HUES48 (cell line): ENCODE results near the gene VSTM5.

Source experiments
- H3K27ac ChIP-seq: one replicate; pipeline ENCODE4 v1.7.0; 2013; ENCODE audit warnings: low read depth, low read length, inconsistent platforms
- H3K27me3 ChIP-seq: 2 replicates; pipeline ENCODE4 v1.6.1; 2013; ENCODE audit warnings: mild to moderate bottlenecking, low read length; ENCODE audit not compliant: control insufficient read depth, insufficient read depth
- H3K36me3 ChIP-seq: 2 replicates; pipeline ENCODE4 v1.6.1; 2013; ENCODE audit warnings: low read length; ENCODE audit not compliant: control insufficient read depth, insufficient read depth
- H3K4me1 ChIP-seq: 2 replicates; pipeline ENCODE4 v1.6.1; 2013; ENCODE audit warnings: mild to moderate bottlenecking, low read length; ENCODE audit not compliant: control insufficient read depth, insufficient read depth
- H3K4me3 ChIP-seq: 2 replicates; pipeline ENCODE4 v1.5.1; 2013; ENCODE audit warnings: mild to moderate bottlenecking, low read depth, low read length
- H3K9ac ChIP-seq: 2 replicates; pipeline ENCODE4 v1.6.1; 2013; ENCODE audit warnings: mild to moderate bottlenecking, low read depth, low read length, moderate library complexity
- H3K9me3 ChIP-seq: 2 replicates; pipeline ENCODE4 v1.6.1; 2013; ENCODE audit warnings: low read length; ENCODE audit not compliant: control insufficient read depth, insufficient read depth

Gene VSTM5

DNA sequence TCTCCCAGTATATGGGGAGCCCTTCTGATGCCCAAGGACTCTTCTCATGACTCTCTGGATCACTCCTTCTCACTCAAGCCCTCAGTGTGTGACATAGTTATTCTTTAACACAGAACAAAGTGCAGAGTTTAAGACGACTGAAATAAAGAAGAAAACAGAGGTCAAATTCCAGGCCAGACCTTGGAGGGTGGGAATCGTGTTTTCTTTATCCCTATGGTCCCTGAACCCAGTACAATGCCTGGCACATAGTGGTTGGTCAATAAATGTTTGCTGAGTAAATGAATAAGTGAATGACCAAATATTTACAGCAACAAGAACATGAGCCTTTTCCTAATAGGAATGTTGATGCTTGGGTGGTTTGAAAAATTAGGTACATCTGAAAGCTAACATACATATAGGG, 28.8 kb downstream of the VSTM5 start:
- no peaks in the 10 kb centered on the region for H3K36me3 ChIP-seq
- no peaks in the 10 kb centered on the region for H3K9me3 ChIP-seq
- no peaks in the 10 kb centered on the region for H3K27me3 ChIP-seq
- no peak overlapping the region for H3K4me3 ChIP-seq
- H3K9ac ChIP-seq, result no peak overlapping the region
- no peak overlapping the region for H3K27ac ChIP-seq
- H3K4me1 ChIP-seq, result peaks cover 17% of the 10 kb centered on the region

DNA sequence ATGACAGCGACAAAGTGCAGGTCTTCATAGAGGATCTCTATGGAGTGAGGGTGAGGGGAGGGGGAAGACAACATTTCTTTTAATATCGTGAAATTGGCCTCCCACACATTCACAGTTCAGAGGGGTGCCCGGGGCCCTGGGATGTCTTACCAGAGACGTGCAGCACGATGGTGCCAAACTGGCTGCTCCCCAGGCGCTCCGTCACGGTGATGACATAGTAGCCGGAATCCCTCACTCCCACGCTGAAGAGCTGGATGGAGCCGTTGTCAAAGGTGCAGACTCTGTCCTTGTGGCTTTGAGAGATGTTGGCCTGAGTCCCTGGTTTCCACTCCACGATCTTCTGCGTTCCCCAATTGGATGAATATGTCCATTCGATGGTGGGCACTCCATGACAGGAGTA, 29.6 kb downstream of the VSTM5 start:
- Histone ChIP-seq H3K4me1 (peaks cover 17% of the 10 kb centered on the region), H3K27me3 (no peaks in the 10 kb centered on the region), H3K9me3 (no peaks in the 10 kb centered on the region), H3K4me3 (no peak overlapping the region), H3K27ac (no peak overlapping the region), H3K36me3 (0 out of 2 replicates have a peak, but pooled peaks cover under 1% of the 10 kb centered on the region), H3K9ac (no peak overlapping the region)

DNA sequence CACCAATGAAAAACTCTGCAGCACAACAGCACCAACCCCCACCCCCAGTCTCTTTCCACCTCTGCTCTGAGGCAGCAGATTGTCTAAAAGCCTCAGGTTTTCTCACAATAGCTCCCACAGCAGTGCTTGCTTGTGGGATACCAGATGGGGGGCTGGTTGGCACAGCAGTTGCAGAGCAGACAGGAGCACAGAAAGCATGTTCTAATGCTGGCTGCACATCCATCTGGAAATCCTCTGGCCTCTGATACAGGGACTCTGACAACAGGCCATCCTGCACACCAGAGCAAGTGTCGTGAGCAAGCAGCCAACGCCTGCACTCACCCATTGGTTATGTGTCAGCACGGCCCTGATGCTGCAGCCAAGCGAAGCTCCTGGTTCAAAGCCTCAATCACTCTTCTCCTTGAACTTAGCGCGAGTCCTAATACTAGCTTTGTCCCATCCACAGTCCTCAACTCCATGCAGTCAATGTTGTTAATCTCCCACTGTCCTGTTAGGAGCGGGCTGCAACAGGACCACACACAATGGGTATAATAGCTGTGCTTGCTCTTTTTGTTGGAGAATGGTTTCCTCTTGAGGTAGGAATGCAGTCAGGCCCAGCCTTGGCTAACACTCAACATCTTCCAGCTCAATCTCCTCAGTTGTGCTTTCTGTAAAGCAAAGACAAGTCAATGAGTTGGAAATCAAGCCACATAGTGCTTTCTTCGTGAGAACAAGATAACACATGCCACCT, 30.3 kb downstream of the VSTM5 start:
- Histone ChIP-seq H3K9me3 (no peaks in the 10 kb centered on the region), H3K4me1 (peaks cover 17% of the 10 kb centered on the region), H3K27ac (peak overlapping the region; percentile 31), H3K27me3 (no peaks in the 10 kb centered on the region), H3K9ac (no peak overlapping the region), H3K36me3 (peaks cover 7% of the 10 kb centered on the region; the same call in 1 of the 2 replicates), H3K4me3 (no peak overlapping the region)

DNA sequence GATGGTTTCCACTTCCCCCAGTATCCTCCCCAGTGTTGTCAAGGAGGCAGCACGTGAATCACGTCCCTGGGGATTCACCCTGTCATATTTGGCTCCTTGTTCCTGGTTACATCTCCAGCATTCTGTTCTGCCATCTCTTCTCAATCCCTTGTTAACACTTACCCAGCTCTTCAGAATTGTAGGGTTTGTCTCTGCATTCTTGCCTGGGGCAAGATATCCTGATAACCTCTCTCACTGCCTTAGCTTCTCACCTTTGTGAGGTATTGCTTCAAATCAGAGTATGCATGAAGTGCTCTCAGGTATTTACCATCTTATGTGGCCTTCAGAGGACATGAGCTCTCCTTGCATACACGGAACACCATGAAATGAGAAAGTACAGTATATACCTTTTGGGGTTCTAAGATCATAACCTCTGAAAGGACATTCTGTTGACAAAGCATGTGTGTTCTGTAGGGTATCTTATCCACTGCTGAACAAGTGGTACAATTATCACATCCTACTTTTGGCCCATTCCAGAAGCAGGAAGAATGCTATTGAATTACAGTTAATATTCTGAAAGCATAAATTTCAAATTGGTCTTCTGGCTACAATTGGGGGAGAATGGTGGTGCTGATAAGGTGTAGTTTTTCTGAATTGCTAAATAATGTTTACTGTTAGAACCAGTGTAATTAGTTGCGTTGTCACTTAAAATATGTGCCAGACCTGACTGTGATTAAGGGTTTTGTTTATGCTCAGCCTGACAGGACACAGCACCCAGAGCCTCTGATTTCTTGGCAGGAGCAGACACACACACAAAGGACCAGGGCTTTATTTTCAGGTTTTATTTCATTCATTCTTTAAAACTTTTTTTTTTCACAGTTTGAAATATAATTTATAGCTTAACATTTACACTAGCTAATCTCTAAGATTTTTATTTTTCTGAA, 32.7 kb downstream of the VSTM5 start:
- no peaks in the 10 kb centered on the region for H3K9me3 ChIP-seq
- no peak overlapping the region for H3K9ac ChIP-seq
- H3K36me3 ChIP-seq, result peaks cover 31% of the 10 kb centered on the region
- H3K4me3 ChIP-seq, result no peak overlapping the region
- H3K27ac ChIP-seq, result peak overlapping the region; percentile 32
- no peaks in the 10 kb centered on the region for H3K27me3 ChIP-seq
- peaks cover 17% of the 10 kb centered on the region for H3K4me1 ChIP-seq

- peaks cover 12% of the 10 kb centered on the region for H3K4me1 ChIP-seq
- H3K36me3 ChIP-seq, result peaks cover 54% of the 10 kb centered on the region
- H3K4me3 ChIP-seq, result no peak overlapping the region
- H3K9ac ChIP-seq, result no peak overlapping the region
- peak overlapping the region; percentile 31 for H3K27ac ChIP-seq
- H3K27me3 ChIP-seq, result no peaks in the 10 kb centered on the region
- H3K9me3 ChIP-seq, result no peaks in the 10 kb centered on the region
Observed at GRCh38 chr11:93814966-93815633, 35.3 kb downstream of the VSTM5 start.

DNA sequence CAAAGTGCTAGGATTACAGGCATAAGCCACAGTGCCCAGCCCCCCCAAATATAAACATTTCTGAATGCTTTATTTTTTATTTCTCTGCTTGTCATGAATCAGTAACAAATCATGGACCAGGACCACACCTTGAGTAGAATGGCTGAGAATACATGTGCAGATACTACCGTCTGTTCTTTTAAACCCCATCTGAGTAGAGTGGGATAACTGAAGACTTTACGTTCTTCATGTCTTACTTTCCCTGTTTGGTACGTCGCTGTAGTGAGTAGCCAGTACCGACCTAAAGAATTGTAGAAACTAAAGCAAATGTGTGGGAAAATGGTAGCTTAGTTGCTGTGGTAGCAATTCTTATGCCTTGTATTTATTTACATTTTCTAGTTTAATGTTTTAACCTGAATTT, 36.4 kb downstream of the VSTM5 start:
- H3K27ac ChIP-seq, result no peak overlapping the region
- H3K4me1 ChIP-seq, result peaks cover under 1% of the 10 kb centered on the region; the same call in 1 of the 2 replicates
- peaks cover 65% of the 10 kb centered on the region for H3K36me3 ChIP-seq
- H3K9ac ChIP-seq, result no peak overlapping the region
- H3K9me3 ChIP-seq, result no peaks in the 10 kb centered on the region
- no peak overlapping the region for H3K4me3 ChIP-seq
- no peaks in the 10 kb centered on the region for H3K27me3 ChIP-seq

DNA sequence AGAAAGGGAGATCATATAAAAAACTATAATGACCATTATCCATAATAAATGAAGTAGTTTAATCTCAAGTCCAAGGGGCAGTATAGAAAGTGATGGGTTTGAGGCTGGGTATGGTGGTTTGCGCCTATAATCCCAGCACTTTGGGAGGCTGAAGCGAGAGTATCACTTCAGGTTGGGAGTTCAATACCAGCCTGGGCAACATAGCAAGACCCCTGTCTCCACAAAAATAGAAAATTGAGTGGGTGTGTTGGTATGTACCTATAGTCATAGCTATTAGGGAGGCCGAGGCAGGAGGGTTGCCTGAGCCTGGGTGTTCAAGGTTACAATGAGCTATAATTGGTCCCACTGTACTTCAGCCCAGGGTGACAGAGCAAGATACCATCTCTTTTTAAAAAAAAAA, 42.4 kb downstream of the VSTM5 start:
- Histone ChIP-seq H3K36me3 (peaks cover 95% of the 10 kb centered on the region), H3K4me1 (no peaks in the 10 kb centered on the region)

GRCh38 chr11:93804879-93805278, 45.5 kb downstream of the VSTM5 start:
- H3K36me3 ChIP-seq, result peaks cover 95% of the 10 kb centered on the region
- H3K9ac ChIP-seq, result no peak overlapping the region
- no peak overlapping the region for H3K4me3 ChIP-seq
- H3K9me3 ChIP-seq, result no peaks in the 10 kb centered on the region
- H3K4me1 ChIP-seq, result no peaks in the 10 kb centered on the region
- H3K27ac ChIP-seq, result no peak overlapping the region
- H3K27me3 ChIP-seq, result no peaks in the 10 kb centered on the region

More for the DNA sequence above, 42.4 kb downstream of the VSTM5 start:
- H3K4me3 ChIP-seq, result no peak overlapping the region
- H3K9ac ChIP-seq, result no peak overlapping the region
- no peak overlapping the region for H3K27ac ChIP-seq
- no peaks in the 10 kb centered on the region for H3K27me3 ChIP-seq
- no peaks in the 10 kb centered on the region for H3K9me3 ChIP-seq

DNA sequence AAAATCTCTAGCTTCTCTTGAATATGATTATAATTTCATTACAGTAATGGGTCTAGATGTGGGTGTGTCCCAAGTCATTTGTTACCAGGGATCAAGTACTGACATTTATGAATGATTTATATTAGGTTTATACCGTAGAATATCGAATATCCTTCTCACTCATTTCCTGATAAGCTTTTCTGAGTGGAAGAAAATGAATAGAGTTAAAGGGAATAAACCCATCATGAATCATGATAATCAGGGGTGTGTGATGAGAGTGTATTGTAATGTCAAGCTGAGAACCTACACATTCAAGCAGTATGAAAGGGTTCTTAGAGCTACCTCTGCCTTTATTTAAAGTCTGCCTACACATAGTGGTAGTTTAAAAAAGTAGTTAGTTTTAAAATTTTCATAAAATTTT, 49.1 kb downstream of the VSTM5 start:
- no peaks in the 10 kb centered on the region for H3K27me3 ChIP-seq
- H3K4me3 ChIP-seq, result no peak overlapping the region
- H3K27ac ChIP-seq, result no peak overlapping the region
- H3K9me3 ChIP-seq, result no peaks in the 10 kb centered on the region
- H3K36me3 ChIP-seq, result peaks cover 95% of the 10 kb centered on the region
- H3K9ac ChIP-seq, result no peak overlapping the region
- no peaks in the 10 kb centered on the region for H3K4me1 ChIP-seq

DNA sequence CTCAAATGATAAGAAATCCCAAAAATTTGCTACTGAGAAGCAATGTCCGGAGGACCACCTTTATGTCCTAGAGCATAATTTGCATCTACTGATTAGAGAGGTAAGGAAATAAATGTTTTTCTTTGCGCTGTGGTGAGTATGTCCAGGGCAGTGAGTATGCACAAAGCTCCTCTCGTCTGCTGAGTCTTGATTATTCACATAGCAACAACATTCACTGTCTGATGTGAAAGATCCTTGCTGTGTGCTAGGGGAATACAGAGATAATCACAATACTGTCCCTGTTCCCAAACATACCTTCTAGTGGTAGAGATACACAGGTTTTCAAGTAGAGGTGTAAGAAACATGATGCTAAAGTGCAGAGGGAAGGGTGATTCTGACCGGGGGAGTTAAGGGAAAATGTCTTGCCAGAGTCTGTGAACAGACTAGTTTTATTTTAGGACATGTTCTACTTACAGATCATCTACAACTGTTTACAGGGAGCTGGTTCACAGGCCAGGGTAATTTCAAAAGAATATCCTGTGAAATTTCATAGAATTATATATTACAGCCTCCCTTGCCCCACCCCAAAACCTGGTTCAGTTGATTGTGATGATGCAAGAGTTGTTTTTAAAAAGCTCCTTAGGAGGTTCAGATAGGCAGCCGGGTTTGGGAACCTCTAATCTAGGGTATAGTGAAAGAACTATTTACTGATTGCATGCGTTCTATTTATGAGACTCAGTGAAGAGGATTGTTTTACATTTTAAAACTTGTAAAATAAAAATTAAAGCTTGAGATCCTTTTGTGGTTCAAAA, 53.8 kb downstream of the VSTM5 start:
- Histone ChIP-seq H3K27me3 (no peaks in the 10 kb centered on the region), H3K9ac (no peak overlapping the region), H3K36me3 (peaks cover 97% of the 10 kb centered on the region)

More for the DNA sequence above, 53.8 kb downstream of the VSTM5 start:
- no peak overlapping the region for H3K4me3 ChIP-seq
- H3K27ac ChIP-seq, result no peak overlapping the region
- no peaks in the 10 kb centered on the region for H3K9me3 ChIP-seq
- no peaks in the 10 kb centered on the region for H3K4me1 ChIP-seq
